Measurements from ENCODE around the gene ELOVL2.
"Not testable (repeated sequence)": the region's sequence is repeated elsewhere in the genome, so short reads cannot be mapped to it uniquely, and the experiment has no call there.

Gene ELOVL2

DNA sequence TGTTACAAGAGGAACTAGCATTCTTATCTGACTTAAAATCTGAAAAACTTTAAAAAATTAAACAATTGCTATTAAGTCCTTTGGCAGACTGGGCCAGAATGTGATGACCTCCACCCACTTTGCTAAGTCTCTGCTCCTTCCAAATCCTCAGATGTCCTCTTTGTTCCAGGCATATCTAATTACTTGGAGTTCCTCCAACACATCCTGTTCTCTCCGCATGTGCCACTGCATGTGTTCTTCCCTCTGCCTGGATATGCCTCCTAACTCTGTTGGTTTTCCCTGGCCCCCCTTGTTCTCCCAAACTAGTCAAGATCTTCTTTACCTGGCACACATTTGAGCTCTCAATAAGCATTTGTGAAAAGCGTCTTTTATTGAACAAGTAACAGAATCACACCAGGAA, 23.1 kb downstream of the ELOVL2 start:
- no peak for DNase-seq

DNA sequence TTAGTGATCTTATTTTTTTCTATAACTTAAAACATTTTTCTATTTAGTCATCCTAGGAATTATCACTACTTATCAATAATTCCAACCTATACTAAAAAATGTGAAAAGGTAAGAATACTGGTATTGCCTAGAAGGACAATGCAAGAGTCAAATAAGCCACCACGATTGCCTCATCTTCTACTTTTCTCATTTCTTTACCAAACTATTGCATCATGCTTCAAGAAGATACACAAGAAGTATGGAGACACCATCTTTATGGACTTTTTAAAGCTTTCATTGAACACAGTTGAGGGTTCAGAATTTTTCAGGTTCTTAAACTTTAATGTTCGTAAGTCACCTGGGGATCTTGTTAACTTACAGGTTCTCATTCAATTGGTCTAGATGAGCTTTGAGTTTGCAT, 25.9 kb downstream of the ELOVL2 start:
- no peak for DNase-seq

DNA sequence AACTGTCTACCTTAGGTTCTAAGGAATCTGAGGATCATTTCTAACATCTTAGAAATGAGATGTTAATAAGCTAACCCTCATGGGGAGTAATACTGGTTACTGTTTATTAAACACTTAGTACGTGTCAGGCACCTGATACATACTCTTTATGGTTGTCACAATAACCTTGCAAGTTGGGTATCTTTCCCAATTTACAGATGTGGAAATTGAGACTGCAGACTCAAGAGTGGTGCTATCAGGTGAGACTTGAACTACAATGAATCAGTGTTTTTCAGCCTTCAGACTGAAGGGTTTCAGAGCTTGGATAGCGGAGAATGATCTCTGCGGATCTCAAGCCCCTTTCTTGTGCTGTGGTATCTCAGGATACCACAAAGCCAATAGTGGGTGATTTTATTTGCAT, 27.0 kb downstream of the ELOVL2 start:
- DNase-seq: no peak

DNA sequence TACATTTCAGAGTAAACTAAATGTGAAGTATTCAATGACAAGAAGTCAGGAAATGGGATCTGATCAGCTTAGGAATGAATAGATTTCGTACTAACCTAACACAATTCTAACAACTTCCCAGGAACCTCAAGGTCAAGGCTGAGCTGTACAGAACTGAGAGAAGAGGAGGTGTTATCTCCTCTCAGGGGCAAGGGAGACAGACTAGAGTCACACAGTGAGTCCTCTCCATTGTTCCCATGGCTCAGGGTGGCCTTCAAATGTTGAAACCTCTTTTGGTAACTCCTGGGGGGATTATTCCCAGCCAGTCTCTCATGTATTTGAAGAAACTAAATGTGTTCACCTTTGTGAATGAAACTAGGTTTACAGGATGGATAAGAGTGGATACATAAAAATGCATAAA, 27.7 kb downstream of the ELOVL2 start:
- no peak for DNase-seq

DNA sequence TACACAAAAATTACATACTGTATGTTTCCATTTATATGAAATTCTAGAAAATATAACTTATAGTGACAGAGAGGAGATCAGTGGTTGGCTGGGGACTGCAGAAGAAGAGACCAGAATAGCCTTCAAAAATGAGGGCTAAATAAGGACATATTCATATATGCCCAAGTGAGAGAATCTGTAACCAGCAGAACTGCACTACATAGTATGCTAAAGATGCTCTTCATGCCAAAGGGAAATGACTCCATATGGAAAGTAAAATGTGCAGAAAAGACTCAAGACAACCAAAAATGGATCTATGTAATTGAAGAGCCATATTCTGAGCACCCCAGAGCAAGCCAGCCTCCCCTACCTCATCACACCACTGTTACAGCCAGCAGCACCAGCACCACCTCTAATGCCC, 29.0 kb downstream of the ELOVL2 start:
- no peak for DNase-seq

DNA sequence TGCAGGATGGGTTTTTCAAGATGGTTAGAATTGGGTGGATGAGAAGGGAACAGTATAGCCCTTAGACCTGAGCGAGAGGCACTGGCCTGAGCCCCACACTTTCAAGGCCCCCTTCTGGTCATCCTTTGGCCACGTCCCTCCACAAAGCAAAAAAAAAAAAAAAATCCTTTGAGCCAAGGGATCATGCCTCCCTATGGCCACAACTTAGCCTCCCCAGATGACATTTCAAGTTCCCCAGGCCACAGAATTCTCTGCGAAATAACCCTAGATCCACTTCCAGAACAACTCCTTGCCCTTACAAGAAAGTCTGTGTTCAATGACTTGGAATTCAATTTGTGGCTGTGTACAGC, 30.4 kb downstream of the ELOVL2 start:
- no peak for DNase-seq

DNA sequence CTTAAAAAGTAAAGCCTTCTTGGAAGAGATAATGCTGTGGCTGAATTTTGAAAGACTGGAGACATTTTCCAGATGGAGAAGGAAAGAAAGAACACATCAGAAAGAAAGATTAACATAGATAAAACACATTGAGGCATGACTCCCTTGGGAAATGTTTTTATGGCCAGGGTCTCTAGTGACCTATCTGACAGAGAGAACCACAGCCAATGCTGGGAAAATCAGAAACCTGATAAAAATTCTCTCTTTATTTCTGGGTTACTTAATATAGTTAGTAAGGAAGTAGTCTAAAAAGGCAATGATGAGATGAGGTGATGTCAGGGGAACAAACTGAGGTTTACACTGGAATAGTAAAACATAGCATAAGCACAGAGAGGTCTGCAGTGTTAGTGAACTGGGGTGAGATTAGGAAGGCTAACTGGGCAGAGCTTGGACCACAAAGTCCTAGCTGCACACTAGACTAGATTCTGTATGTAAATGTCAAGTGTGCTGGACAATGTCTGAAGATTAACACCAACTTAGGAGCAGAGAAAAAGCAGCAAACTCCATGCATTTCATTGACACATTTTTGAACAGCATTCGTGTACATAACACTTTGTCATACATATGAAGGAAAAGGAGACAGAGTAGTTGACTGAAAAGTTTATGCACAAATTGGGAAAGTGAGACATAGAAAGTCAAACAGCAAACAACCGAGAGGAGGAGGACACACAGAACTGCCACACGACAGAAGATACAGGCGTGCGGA, 31.0 kb downstream of the ELOVL2 start:
- DNase-seq: no peak

DNA sequence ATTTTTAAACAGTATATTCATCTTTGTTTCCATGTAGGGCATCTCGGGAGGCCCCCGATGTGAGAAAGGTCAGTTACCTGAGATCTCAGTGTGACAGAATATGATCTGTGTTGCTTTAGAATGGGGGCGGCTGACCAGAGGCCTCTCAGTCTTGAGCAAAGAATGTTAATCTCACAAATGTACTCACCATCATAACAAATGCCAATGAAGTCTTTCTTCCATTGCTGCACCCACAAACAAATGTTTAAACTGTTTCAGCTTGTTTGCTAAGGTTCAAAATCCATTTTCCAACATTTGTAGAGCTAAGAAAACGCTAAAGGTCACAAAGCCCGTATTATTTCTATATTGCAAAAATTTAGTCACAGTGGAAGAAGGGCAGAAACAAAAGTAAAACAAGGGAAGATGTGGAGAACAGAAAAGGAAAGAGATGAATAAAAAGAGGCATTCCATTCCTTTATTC, 31.8 kb downstream of the ELOVL2 start:
- DNase-seq: no peak

DNA sequence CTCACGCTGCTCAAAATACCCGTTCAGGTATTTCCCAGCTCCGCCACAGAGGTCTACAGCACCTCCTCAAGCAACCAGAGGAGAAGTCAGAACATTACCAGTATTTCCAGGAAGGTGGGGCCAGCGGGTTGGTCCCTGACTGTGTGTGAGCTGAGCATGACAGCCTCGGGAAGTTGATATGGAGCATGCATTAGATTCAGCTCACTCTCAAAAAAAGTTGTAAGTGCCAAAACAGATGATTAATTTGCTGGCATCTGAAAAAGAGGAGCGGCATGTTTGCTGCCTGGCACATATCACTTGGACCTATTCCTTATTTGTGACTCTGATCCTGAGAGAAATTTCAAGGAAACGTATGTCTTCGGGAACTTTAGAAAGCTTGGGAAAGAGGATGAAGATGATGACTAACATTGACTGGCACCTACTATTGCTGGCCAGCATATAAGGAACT, 32.3 kb downstream of the ELOVL2 start:
- DNase-seq: no peak

DNA sequence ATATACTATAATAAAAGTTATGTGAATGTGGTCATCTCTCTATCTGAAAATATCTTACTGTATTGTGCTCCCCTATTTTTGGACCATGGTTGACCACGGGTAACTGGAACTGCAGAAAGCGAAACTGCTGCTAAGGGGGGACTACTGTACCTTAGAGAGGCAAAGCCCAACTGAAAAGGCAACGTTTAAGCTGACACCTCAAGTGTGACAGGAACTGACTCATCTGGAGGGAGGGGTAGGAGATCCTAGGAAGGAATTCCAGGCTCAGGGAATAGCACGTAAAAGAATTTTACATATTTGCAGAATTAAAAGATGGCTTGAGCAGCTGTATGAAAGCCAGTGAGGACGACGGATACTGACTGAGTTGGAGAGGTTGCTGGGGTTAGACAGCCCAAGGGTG, 34.8 kb downstream of the ELOVL2 start:
- DNase-seq: peak; percentile 87

DNA sequence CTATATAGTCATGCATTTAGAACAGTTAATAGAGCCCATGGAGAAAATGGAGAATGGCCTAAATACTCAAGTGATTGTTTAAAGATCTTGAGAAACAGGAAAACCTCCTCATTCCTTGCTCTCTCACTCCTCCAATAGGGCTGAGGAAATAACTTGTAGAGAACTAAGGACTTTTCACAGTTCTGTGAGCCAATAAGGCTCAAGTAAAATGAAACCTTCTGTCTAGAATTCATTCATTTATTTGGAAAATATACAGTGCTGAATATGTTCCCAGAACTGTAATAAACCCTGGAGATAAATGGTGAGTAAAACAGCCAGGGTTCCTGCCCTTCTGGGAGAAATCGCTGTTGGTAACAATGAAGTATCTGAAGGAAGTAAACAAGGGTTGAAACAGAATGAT, 35.3 kb downstream of the ELOVL2 start:
- peak; percentile 26 for DNase-seq

DNA sequence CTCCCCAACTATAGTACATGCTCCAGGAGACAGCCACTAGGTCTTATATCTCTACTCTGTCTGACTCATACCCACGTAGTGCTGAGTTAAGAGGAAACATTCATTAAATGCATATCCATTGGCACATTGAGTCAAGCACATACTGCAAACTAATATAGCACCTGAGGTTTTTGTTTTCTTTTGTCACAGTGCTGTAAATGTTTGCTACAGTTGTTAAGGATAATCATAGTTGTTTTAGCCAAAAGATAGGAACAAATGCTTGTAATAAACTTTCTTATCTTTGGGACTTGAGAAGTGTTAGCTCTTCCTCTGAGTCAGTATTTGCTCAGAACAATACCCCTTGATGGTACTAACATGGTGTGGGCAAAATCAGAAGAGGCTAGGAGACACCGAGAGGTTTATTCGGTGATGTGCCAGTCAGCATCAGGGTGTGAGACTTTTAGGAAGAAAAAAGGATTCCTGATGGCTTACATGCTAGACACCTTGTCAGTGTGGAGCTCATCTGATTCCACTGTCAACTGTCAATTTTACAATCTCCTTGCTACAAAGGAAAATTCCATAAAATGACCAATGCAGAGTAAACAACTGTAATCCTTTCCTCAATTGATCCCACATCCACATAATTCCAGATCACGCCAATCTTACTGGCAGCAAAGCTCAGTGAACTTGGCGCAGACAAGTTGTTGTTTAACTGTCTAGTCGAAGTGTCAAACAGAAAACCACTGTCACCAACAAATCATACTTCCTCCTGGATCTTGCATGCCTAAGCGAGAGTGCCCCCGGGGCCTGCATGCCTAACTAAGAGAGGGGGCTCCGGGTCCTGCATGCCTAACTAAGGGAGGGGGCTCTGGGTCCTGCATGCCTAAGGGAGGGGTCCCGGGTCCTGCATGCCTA, 36.1 kb downstream of the ELOVL2 start:
- peak; percentile 63 for DNase-seq

DNA sequence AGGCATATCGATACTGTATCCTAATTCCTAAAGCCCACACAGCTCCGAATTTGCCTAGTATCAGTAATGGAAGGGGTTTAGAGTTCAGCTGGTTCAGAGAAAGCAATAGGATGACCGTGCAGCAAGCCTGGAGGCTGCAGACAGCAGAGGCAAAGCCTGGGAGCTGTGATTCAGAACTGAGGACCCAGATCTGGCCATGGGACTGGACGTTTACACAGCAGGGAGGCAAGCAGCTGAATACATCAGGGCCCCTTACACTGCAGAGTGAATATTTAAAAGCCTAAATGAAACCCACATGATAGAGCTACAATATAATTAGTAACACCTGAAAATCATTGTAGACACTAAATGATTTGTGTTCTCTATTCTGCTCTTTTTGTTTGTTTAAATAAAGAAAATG, 38.0 kb downstream of the ELOVL2 start:
- peak; percentile 36 for DNase-seq

DNA sequence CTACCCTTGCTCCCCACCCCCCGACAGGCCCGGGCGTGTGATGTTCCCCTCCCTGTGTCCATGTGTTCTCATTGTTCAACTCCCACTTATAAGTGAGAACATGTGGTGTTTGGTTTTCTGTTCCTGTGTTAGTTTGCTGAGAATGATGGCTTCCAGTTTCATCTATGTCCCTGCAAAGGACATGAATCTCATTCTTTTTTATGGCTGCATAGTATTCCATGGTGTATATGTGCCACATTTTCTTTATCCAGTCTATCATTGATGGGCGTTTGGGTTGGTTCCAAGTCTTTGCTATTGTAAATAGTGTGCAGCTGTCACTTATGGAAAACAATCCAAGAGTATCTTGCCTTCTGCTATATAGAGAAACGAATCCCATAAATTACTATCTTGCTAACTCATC, 40.8 kb downstream of the ELOVL2 start:
- DNase-seq: not testable (repeated sequence)

DNA sequence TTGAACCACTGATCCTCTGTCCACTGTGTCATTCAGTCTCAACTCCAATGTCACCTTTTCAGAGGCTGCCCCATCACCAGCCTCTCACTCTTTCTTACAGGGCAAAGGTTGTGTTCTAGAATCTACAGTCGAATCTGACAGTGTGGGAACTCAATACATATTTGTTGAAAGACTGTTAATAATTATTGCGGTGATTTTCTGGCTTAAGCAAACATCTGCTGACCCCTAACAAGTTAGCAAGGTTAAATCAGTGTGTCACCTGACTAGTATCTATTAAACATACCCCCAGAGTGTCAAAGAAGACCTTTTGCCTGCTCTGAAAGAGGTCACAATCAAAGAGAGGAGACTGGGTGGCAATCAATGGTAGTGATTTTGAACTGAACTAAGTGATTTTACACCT, 41.9 kb downstream of the ELOVL2 start:
- no peak for DNase-seq

DNA sequence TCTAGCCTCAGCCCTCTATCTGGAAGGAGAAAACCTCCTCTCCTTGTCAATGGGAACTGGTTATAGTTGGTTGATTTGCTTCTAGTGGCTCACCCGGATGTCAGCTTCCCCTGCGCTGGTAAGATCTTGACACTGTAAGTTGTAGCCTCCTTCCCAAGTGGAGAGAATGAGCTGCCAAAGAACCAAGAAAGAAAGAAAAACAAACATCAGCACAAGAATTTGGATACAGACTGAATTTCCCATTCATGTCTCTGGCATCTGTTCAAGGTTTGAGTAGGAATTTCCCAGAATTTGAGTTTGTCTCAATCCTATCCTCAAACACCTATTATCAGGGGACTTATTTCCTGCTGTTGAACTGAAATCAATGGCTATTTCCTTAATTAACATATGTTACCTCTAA, 44.1 kb downstream of the ELOVL2 start:
- DNase-seq: peak; percentile 62

DNA sequence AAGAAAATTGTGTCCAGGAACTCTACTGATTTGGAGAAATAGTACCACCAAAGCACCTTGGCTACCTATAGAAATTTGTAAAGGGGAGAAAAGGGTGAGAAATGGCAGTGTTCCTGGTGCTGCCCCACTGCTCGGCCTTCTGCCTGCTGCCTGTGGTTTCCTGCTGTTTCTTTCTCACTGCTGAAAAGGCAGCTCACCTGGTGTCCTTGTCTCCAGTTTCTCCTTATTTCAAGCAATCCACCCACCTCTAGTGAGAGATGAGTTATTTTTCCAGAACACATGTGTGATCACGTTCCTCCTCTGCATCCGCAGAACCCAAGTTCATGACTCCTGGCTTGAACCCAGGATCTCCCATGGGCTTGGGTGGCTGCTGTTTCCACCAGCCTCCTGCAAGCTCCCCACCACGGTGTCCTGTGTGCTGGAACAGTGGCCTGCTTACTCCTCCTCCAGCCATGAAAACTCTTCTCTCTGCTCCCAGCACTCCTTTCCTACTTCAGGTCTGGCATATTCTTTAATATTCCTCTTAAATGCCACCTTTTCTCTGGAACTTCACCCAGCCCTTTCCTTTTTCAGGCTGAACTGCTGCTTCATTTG, 48.9 kb downstream of the ELOVL2 start:
- no peak for DNase-seq

DNA sequence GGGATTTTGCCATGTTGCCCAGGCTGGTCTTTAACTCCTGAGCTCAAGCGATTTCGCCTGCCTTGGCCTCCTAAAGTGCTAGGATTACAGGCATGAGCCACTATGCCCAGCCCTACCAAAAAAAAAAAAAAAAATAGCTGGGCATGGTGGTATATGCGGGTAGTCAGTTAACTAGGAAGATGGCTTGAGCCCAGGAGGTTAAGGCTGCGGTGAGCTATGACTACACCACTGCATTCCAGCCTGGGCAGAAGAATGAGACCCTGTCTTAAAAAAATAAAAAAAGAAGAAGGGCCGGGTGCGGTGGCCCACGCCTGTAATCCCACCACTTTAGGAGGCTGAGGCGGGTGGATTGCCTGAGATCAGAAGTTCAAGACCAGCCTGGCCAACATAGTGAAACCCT, 50.2 kb downstream of the ELOVL2 start:
- DNase-seq: no peak

DNA sequence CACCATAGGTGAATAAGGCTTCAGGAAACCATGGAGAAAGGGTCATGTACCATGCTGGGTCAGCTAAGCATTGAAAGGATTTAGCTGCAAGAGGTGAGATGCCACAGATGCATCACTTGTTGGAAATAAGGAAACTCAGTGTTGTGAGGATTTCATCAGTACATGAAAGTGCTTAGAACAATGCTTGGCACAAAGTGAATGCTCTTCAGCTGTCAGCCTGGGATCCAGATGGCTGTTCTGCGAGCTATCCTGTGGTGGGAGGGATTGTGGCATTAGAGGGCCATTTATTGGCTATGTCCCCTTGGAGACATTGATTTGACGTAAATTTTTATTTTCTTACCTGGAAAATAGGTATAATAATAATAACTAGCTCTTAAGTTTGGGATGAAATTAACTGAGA, 53.0 kb downstream of the ELOVL2 start:
- no peak for DNase-seq

DNA sequence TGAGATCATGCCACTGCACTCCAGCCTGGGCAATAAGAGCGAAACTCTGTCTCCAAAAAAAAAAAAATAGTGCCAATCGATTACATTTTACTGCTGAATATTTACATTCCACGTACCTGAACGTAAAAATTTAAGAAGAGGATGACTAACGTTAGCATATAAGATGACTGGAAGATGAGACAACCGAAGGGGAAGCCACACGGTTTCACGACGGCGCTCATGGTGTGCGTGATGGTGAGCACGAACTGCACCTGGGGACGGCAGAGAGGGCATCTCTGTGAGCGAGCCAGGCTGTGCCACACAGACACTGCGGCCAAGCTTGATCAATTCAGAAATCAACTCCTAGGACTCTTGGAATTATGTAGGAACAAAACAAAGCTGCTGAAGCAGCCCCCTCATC, 54.5 kb downstream of the ELOVL2 start:
- DNase-seq: no peak

DNA sequence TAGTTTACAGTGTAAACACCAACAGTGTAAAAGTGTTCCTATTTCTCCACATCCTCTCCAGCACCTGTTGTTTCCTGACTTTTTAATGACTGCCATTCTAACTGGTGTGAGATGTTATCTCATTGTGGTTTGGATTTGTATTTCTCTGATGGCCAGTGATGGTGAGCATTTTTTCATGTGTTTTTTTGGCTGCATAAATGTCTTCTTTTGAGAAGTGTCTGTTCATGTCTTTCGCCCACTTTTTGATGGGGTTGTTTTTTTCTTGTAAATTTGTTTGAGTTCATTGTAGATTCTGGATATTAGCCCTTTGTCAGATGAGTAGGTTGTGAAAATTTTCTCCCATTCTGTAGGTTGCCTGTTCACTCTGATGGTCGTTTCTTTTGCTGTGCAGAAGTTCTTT, 59.1 kb downstream of the ELOVL2 start:
- not testable (repeated sequence) for DNase-seq

DNA sequence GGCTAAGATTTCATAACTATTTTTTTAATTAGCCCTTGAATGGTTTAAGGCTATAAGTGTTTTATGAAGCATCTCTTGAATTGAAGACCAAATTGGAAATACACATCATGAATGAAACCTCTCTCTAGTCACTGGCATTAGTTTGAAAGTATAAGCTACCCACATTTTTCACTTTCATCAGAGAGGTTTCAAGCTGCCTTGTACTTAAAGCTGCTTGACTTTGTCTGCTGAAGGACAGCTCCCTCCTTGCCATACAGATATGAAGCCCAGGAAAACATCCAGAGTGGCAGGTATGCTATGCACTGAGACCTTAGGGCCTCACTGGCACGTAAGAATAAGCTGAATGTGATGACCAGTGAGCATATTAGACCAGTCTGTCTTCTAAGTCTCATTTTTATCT, 62.7 kb downstream of the ELOVL2 start:
- no peak for DNase-seq

DNA sequence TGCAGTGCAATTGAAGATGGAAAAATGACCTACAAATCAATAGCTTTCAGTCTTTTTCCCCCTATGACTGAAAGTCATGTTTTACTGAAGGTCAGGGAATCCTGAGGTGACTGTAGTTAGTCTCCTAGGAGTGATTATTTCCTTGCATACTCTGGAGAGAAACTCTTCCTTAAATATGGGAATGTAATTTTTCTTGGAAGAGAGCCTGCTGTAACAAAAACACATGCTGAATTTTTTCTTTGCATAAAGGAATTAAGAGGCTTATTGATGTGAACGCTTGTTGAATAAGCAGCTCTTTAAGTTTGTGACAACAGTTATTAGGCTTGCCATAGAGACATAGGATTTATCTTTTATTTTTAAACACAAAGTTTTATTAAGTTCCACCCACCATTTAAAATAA, 64.5 kb downstream of the ELOVL2 start:
- DNase-seq: no peak

All from EL (cell line).